ENCODE results near the gene DNAJB12.
"Not testable (repeated sequence)": the region's sequence is repeated elsewhere in the genome, so short reads cannot be mapped to it uniquely, and the experiment has no call there.

DNAJB12 gene

DNA sequence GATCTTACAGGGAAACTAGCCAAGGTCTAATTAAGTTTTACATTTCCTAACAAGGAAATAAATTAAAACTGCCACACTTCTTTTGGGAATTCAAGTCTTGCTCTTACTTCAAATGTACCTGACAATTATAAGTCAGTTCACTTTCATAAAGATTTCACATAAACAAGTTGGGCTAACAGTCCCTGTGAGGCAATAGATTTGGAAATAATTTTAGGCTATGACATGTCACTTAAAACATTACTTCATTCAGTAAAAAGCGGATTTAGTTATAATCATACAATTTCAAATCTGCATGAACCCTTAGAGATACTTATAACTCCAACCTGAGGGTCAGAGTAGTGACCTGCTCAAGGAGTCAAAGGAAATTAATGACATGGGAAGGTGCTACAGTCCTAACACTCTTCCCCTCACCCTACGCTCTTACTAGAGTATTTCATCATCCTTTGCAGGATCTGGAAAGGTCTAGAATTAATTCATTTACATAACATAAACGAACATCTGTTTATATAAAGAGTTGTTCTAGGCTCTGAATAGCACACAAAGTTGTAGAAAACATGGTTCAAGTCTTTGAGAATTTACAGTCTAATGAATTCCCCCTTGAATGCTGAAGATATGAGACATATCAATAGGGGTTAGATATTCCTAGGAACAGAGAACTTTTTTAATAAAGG lies 32.3 kb upstream of the DNAJB12 start:
- no peak overlapping the region for H3K27ac ChIP-seq (ENCODE audit: low read length)
- H3K9me3 ChIP-seq (ENCODE audit: insufficient read depth, low read length, severe bottlenecking) = no peaks in the 10 kb centered on the region
- H2AFZ ChIP-seq (ENCODE audit: low read depth, low read length) = no peak overlapping the region
- no peak for DNase-seq
- H3K79me2 ChIP-seq (ENCODE audit: insufficient read depth, low read length) = no peaks in the 10 kb centered on the region
- no peak for TF ChIP-seq EZH2 (IDR thresholded peaks at IDR 0.05; ENCODE audit: borderline replicate concordance, low read depth, low read length, severe bottlenecking)
- TF ChIP-seq, protein P1, sequence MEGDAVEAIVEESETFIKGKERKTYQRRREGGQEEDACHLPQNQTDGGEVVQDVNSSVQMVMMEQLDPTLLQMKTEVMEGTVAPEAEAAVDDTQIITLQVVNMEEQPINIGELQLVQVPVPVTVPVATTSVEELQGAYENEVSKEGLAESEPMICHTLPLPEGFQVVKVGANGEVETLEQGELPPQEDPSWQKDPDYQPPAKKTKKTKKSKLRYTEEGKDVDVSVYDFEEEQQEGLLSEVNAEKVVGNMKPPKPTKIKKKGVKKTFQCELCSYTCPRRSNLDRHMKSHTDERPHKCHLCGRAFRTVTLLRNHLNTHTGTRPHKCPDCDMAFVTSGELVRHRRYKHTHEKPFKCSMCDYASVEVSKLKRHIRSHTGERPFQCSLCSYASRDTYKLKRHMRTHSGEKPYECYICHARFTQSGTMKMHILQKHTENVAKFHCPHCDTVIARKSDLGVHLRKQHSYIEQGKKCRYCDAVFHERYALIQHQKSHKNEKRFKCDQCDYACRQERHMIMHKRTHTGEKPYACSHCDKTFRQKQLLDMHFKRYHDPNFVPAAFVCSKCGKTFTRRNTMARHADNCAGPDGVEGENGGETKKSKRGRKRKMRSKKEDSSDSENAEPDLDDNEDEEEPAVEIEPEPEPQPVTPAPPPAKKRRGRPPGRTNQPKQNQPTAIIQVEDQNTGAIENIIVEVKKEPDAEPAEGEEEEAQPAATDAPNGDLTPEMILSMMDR (IDR thresholded peaks at IDR 0.05; ENCODE audit: borderline replicate concordance, extremely low read depth, low read length, poor library complexity, severe bottlenecking) = no peak
- no peak overlapping the region for H3K4me3 ChIP-seq (ENCODE audit: low read depth in 1 of 2, low read length in 2 of 2)
- H3K4me1 ChIP-seq (ENCODE audit: insufficient read depth, low read length) = no peaks in the 10 kb centered on the region
- H3K9ac ChIP-seq (ENCODE audit: low read depth, low read length) = no peak overlapping the region
- ATAC-seq (ENCODE audit: insufficient read depth, low read depth) = no peak
- H3K4me2 ChIP-seq (ENCODE audit: insufficient read depth, low read length) = no peak overlapping the region
- no peaks in the 10 kb centered on the region for H3K27me3 ChIP-seq (ENCODE audit: insufficient read depth, low read length, poor library complexity)
- H3K36me3 ChIP-seq (ENCODE audit: insufficient read depth, low read length) = no peaks in the 10 kb centered on the region
- H4K20me1 ChIP-seq (ENCODE audit: insufficient read depth, low read length) = no peaks in the 10 kb centered on the region

DNA sequence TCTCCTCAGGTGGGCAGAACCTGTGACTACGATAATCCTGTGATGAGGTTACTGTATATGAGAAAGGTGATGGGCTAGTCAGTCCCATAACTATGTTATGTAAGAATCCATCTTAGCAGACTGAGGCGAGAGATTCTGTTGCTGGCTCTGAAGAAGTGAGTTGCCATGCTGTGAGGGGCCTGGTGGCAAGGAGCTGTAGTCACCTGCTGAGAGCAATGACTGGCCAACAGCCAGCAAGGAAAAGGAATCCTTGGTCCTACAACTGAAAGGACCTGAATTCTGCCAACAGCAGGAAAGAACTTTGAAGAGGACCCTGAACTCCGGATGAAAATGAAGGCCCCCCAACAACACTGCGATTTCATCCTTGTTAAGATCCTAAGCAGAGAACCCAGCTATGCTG lies 31.0 kb upstream of the DNAJB12 start:
- Histone ChIP-seq H3K4me2 (ENCODE audit: insufficient read depth, low read length) (no peak overlapping the region), H3K9me3 (ENCODE audit: insufficient read depth, low read length, severe bottlenecking) (no peaks in the 10 kb centered on the region), H3K4me1 (ENCODE audit: insufficient read depth, low read length) (no peaks in the 10 kb centered on the region), H3K9ac (ENCODE audit: low read depth, low read length) (no peak overlapping the region), H4K20me1 (ENCODE audit: insufficient read depth, low read length) (no peaks in the 10 kb centered on the region), H3K4me3 (ENCODE audit: low read depth in 1 of 2, low read length in 2 of 2) (no peak overlapping the region), H3K36me3 (ENCODE audit: insufficient read depth, low read length) (no peaks in the 10 kb centered on the region), H2AFZ (ENCODE audit: low read depth, low read length) (no peak overlapping the region), H3K27me3 (ENCODE audit: insufficient read depth, low read length, poor library complexity) (no peaks in the 10 kb centered on the region), H3K27ac (ENCODE audit: low read length) (no peak overlapping the region), H3K79me2 (ENCODE audit: insufficient read depth, low read length) (no peaks in the 10 kb centered on the region)
- no peak for DNase-seq
- no peak for TF ChIP-seq EZH2 (IDR thresholded peaks at IDR 0.05; ENCODE audit: borderline replicate concordance, low read depth, low read length, severe bottlenecking)
- TF ChIP-seq, protein P1 (IDR thresholded peaks at IDR 0.05; ENCODE audit: borderline replicate concordance, extremely low read depth, low read length, poor library complexity, severe bottlenecking) = no peak
- ATAC-seq (ENCODE audit: insufficient read depth, low read depth) = no peak

DNA sequence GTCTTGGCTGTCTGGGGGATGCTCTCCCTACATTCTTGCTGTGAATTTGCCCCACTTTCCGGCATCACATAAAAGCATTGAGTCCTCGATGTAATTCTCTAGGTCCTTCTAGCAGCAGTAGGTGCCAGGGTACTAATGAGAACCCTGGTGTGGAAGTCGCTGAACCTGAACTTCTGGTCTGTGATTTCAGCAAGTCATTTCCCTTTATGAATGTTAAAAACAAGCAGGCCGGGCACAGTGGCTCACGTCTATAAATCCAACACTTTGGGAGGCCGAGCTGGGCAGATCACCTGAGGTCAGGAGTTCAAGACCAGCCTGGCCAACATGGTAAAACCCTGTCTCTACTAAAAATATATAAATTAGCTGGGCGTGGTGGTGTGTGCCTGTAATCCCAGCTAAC lies 30.3 kb upstream of the DNAJB12 start:
- not testable (repeated sequence) for ATAC-seq (ENCODE audit: insufficient read depth, low read depth)

DNA sequence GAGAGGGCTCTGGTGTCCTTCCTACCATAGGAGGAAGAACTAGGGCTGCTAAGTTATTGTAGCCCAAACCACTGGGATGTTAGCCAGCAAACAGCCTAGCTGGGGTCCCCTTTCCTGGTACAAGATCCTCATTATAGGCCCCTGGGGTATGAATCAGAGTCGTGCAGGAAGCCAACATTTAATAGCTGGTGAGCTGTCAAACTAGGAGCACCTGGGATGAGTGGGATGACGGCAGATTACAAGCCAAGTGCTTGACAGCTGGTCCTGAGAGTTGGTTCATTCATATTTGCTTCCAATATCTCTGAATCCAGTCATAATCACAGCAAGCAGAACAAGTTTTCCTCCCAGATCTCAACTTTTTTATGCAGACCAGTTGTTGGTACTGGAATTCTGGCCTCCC lies 25.1 kb upstream of the DNAJB12 start:
- H4K20me1 ChIP-seq (ENCODE audit: insufficient read depth, low read length) = no peaks in the 10 kb centered on the region
- no peak overlapping the region for H3K4me2 ChIP-seq (ENCODE audit: insufficient read depth, low read length)
- H3K79me2 ChIP-seq (ENCODE audit: insufficient read depth, low read length) = no peaks in the 10 kb centered on the region
- H3K27ac ChIP-seq (ENCODE audit: low read length) = no peak overlapping the region
- peaks cover 6% of the 10 kb centered on the region for H3K36me3 ChIP-seq (ENCODE audit: insufficient read depth, low read length)
- ATAC-seq (ENCODE audit: insufficient read depth, low read depth) = no peak
- TF ChIP-seq, protein P1 (IDR thresholded peaks at IDR 0.05; ENCODE audit: borderline replicate concordance, extremely low read depth, low read length, poor library complexity, severe bottlenecking) = no peak
- no peak for TF ChIP-seq EZH2 (IDR thresholded peaks at IDR 0.05; ENCODE audit: borderline replicate concordance, low read depth, low read length, severe bottlenecking)
- no peak overlapping the region for H3K4me3 ChIP-seq (ENCODE audit: low read depth in 1 of 2, low read length in 2 of 2)
- no peaks in the 10 kb centered on the region for H3K27me3 ChIP-seq (ENCODE audit: insufficient read depth, low read length, poor library complexity)
- no peak overlapping the region for H3K9ac ChIP-seq (ENCODE audit: low read depth, low read length)
- no peaks in the 10 kb centered on the region for H3K9me3 ChIP-seq (ENCODE audit: insufficient read depth, low read length, severe bottlenecking)
- no peak overlapping the region for H2AFZ ChIP-seq (ENCODE audit: low read depth, low read length)
- no peaks in the 10 kb centered on the region for H3K4me1 ChIP-seq (ENCODE audit: insufficient read depth, low read length)
- DNase-seq = no peak

More for the DNA sequence above, 30.3 kb upstream of the DNAJB12 start:
- H3K9me3 ChIP-seq (ENCODE audit: insufficient read depth, low read length, severe bottlenecking); H3K79me2 ChIP-seq (ENCODE audit: insufficient read depth, low read length); H3K4me3 ChIP-seq (ENCODE audit: low read depth in 1 of 2, low read length in 2 of 2); H3K9ac ChIP-seq (ENCODE audit: low read depth, low read length); H3K4me2 ChIP-seq (ENCODE audit: insufficient read depth, low read length); H3K4me1 ChIP-seq (ENCODE audit: insufficient read depth, low read length); H3K27me3 ChIP-seq (ENCODE audit: insufficient read depth, low read length, poor library complexity); H2AFZ ChIP-seq (ENCODE audit: low read depth, low read length); H3K27ac ChIP-seq (ENCODE audit: low read length); H4K20me1 ChIP-seq (ENCODE audit: insufficient read depth, low read length); H3K36me3 ChIP-seq (ENCODE audit: insufficient read depth, low read length); DNase-seq: not testable (repeated sequence)
